Measurements from ENCODE around the gene ATRAID. TPM values are rescaled to one million over a fixed set of nuclear protein-coding genes. Genes with fewer than 3 reads are reported as not detected.

Gene ATRAID
- total and polyA plus RNA-seq, 4 donors, result 90.0 to 204 (median 122) TPM

- Histone ChIP-seq H3K36me3 (ENCODE audit: control insufficient read depth in 4 of 4, insufficient read depth in 4 of 4, low read length in 4 of 4) (no peaks in the 10 kb centered on the region), H3K27me3 (ENCODE audit: control insufficient read depth in 3 of 3, insufficient read depth in 3 of 3, low read length in 2 of 3) (peaks cover 0 to 64% (median 49%) of the 10 kb centered on the region in 3 donors), H3K9ac (ENCODE audit: insufficient read depth in 1 of 2, low read length in 2 of 2) (no peak overlapping the region), H3K27ac (ENCODE audit: low read depth in 1 of 2, low read length in 1 of 2) (no peak overlapping the region), H3K4me3 (no peak overlapping the region), H3K4me1 (ENCODE audit: control insufficient read depth in 5 of 5, insufficient read depth in 5 of 5, low read length in 5 of 5) (peaks cover 0 to 19% (median 4%) of the 10 kb centered on the region in 5 donors), H3K9me3 (ENCODE audit: control insufficient read depth in 4 of 4, insufficient read depth in 3 of 4, low read length in 3 of 4) (peaks cover 0 to 2% (median 0%) of the 10 kb centered on the region in 4 donors)
- no peak for TF ChIP-seq CTCF (IDR thresholded peaks at IDR 0.05; ENCODE audit: control extremely low read depth, extremely low read depth)
- DNase-seq (no peak), ATAC-seq (ENCODE audit: insufficient read depth, low FRiP score) (no peak)
These were observed 53.7 kb downstream of the ATRAID start for GRCh38 chr2:27265536-27265870.

Other genes starting within 250 kb of the ATRAID start
- 10 to 100 TPM; 10.2 to 34.1 TPM for gene MAPRE3, start 241.4 kb upstream of the ATRAID start, total RNA-seq
- gene MAPRE3, start 241.4 kb upstream of the ATRAID start, polyA plus RNA-seq, result 10 to 100 TPM; 20.4 to 41.9 TPM
- gene TMEM214, start 179.1 kb upstream of the ATRAID start, total RNA-seq, result 10 to 100 TPM; 34.3 to 99.2 TPM
- 10 to 100 TPM; 56.7 to 62.5 TPM for gene TMEM214, start 179.1 kb upstream of the ATRAID start, polyA plus RNA-seq
- gene AGBL5, start 160.4 kb upstream of the ATRAID start, total RNA-seq, result 10 to 100 TPM; 17.3 to 22.3 TPM
- gene AGBL5, start 160.4 kb upstream of the ATRAID start, polyA plus RNA-seq, result 10 to 100 TPM in 1 of 2 donors, 1 to 10 TPM in 1; 8.6 to 11.6 TPM
- gene OST4, start 140.4 kb upstream of the ATRAID start, total RNA-seq, result 100 to 1,000 TPM; 164 to 238 TPM
- 100 to 1,000 TPM; 379 to 577 TPM for gene OST4, start 140.4 kb upstream of the ATRAID start, polyA plus RNA-seq
- 100 to 1,000 TPM in 1 of 2 donors, 10 to 100 TPM in 1; 88.4 to 163 TPM for gene EMILIN1, start 133.4 kb upstream of the ATRAID start, total RNA-seq
- 10 to 100 TPM; 74.1 to 98.6 TPM for gene EMILIN1, start 133.4 kb upstream of the ATRAID start, polyA plus RNA-seq
- gene KHK, start 125.3 kb upstream of the ATRAID start, total RNA-seq, result 1 to 10 TPM; 1.6 to 7.6 TPM
- 1 to 10 TPM; 3.1 to 4.2 TPM for gene KHK, start 125.3 kb upstream of the ATRAID start, polyA plus RNA-seq
- gene CGREF1, start 92.9 kb upstream of the ATRAID start, total RNA-seq, result under 1 TPM; 0.57 to 0.89 TPM
- under 1 TPM; 0.55 to 0.80 TPM for gene CGREF1, start 92.9 kb upstream of the ATRAID start, polyA plus RNA-seq
- gene ABHD1, start 88.2 kb upstream of the ATRAID start, total RNA-seq, result under 1 TPM; 0.11 to 0.74 TPM
- gene ABHD1, start 88.2 kb upstream of the ATRAID start, polyA plus RNA-seq, result under 1 TPM; 0.08 to 0.16 TPM
- 10 to 100 TPM; 30.2 to 56.8 TPM for gene PREB, start 77.4 kb upstream of the ATRAID start, total RNA-seq
- 10 to 100 TPM; 25.8 to 66.8 TPM for gene PREB, start 77.4 kb upstream of the ATRAID start, polyA plus RNA-seq
- gene PRR30, start 72.6 kb upstream of the ATRAID start, total RNA-seq, result not detected
- gene PRR30, start 72.6 kb upstream of the ATRAID start, polyA plus RNA-seq, result not detected
- under 1 TPM in 1 of 2 donors, not detected in 1; 0.18 TPM for gene TCF23, start 63.0 kb upstream of the ATRAID start, total RNA-seq
- gene TCF23, start 63.0 kb upstream of the ATRAID start, polyA plus RNA-seq, result under 1 TPM; 0.01 to 0.04 TPM
- gene SLC5A6, start 227 bp downstream of the ATRAID start, total RNA-seq, result 10 to 100 TPM; 12.1 to 32.5 TPM
- 10 to 100 TPM; 15.2 to 33.1 TPM for gene SLC5A6, start 227 bp downstream of the ATRAID start, polyA plus RNA-seq
- 10 to 100 TPM; 18.3 to 42.0 TPM for gene CAD, start 5.3 kb downstream of the ATRAID start, total RNA-seq
- 10 to 100 TPM; 10.9 to 19.4 TPM for gene CAD, start 5.3 kb downstream of the ATRAID start, polyA plus RNA-seq
- gene SLC30A3, start 51.0 kb downstream of the ATRAID start, total RNA-seq, result under 1 TPM; 0.31 to 0.77 TPM
- gene SLC30A3, start 51.0 kb downstream of the ATRAID start, polyA plus RNA-seq, result under 1 TPM; 0.11 to 0.37 TPM
- gene DNAJC5G, start 63.4 kb downstream of the ATRAID start, total RNA-seq, result not detected
- gene DNAJC5G, start 63.4 kb downstream of the ATRAID start, polyA plus RNA-seq, result not detected
- gene TRIM54, start 70.4 kb downstream of the ATRAID start, total RNA-seq, result under 1 TPM; 0.09 to 0.48 TPM
- under 1 TPM; 0.10 to 0.16 TPM for gene TRIM54, start 70.4 kb downstream of the ATRAID start, polyA plus RNA-seq
- gene UCN, start 96.4 kb downstream of the ATRAID start, total RNA-seq, result 1 to 10 TPM in 1 of 2 donors, under 1 TPM in 1; 0.34 to 2.0 TPM
- 1 to 10 TPM in 1 of 2 donors, under 1 TPM in 1; 0.76 to 2.0 TPM for gene UCN, start 96.4 kb downstream of the ATRAID start, polyA plus RNA-seq
- 100 to 1,000 TPM in 1 of 2 donors, 10 to 100 TPM in 1; 42.1 to 103 TPM for gene MPV17, start 111.1 kb downstream of the ATRAID start, total RNA-seq
- 100 to 1,000 TPM in 1 of 2 donors, 10 to 100 TPM in 1; 94.5 to 224 TPM for gene MPV17, start 111.1 kb downstream of the ATRAID start, polyA plus RNA-seq
- gene GTF3C2, start 144.7 kb downstream of the ATRAID start, total RNA-seq, result 10 to 100 TPM; 46.4 to 61.8 TPM
- gene GTF3C2, start 144.7 kb downstream of the ATRAID start, polyA plus RNA-seq, result 10 to 100 TPM; 28.7 to 41.0 TPM
- gene EIF2B4, start 158.3 kb downstream of the ATRAID start, total RNA-seq, result 10 to 100 TPM; 19.6 to 37.3 TPM
- gene EIF2B4, start 158.3 kb downstream of the ATRAID start, polyA plus RNA-seq, result 10 to 100 TPM; 37.3 to 55.4 TPM
- gene SNX17, start 158.6 kb downstream of the ATRAID start, total RNA-seq, result 100 to 1,000 TPM in 1 of 2 donors, 10 to 100 TPM in 1; 65.8 to 129 TPM
- gene SNX17, start 158.6 kb downstream of the ATRAID start, polyA plus RNA-seq, result 100 to 1,000 TPM in 1 of 2 donors, 10 to 100 TPM in 1; 68.4 to 123 TPM
- 10 to 100 TPM in 1 of 2 donors, 1 to 10 TPM in 1; 8.0 to 21.1 TPM for gene ZNF513, start 168.7 kb downstream of the ATRAID start, total RNA-seq
- gene ZNF513, start 168.7 kb downstream of the ATRAID start, polyA plus RNA-seq, result 10 to 100 TPM; 21.6 to 22.2 TPM
- gene PPM1G, start 197.6 kb downstream of the ATRAID start, total RNA-seq, result 10 to 100 TPM; 45.9 to 66.0 TPM
- 10 to 100 TPM; 57.5 to 76.2 TPM for gene PPM1G, start 197.6 kb downstream of the ATRAID start, polyA plus RNA-seq
- gene NRBP1, start 216.6 kb downstream of the ATRAID start, total RNA-seq, result 10 to 100 TPM; 80.3 to 93.6 TPM
- 10 to 100 TPM; 46.8 to 79.4 TPM for gene NRBP1, start 216.6 kb downstream of the ATRAID start, polyA plus RNA-seq
- gene KRTCAP3, start 230.3 kb downstream of the ATRAID start, total RNA-seq, result 10 to 100 TPM; 13.6 to 37.9 TPM
- gene KRTCAP3, start 230.3 kb downstream of the ATRAID start, polyA plus RNA-seq, result 10 to 100 TPM; 37.4 to 50.2 TPM